Stimulated activated effector memory CD8-positive, alpha-beta T cell treated with anti-CD3 and anti-CD28 coated beads, Interleukin-12 subunit alpha, Interleukin-12 subunit beta, amount 100 ng/mL, for 72 hours (primary cell): ENCODE measurements around the gene IL9R.
A peak's percentile ranks its signal among the peaks of the same experiment; 100 is the strongest.
"Not testable (repeated sequence)": the region's sequence is repeated elsewhere in the genome, so short reads cannot be mapped to it uniquely, and the experiment has no call there.

Source experiments
- ATAC-seq: fragments of 150-1000 bp; cut with Tn5 transposase; 2 replicates; pipeline ENCODE4 v1.10.0; 2021
- DNase-seq, 2 donors: peaks; one replicate each; pipeline ENCODE4 v3.0.0; 2021 to 2022; ENCODE audit warnings: low spot score in 2 of 2
- H3K27ac Mint-ChIP-seq: one replicate; pipeline ENCODE4 v1.8.0; 2022; ENCODE audit warnings: mild to moderate bottlenecking, mixed read lengths
- H3K36me3 Mint-ChIP-seq: one replicate; pipeline ENCODE4 v1.8.0; 2022; ENCODE audit warnings: mild to moderate bottlenecking, mixed read lengths
- H3K4me1 Mint-ChIP-seq: one replicate; pipeline ENCODE4 v1.8.0; 2022; ENCODE audit warnings: mixed read lengths
- H3K4me3 Mint-ChIP-seq: one replicate; pipeline ENCODE4 v1.8.0; 2022; ENCODE audit warnings: mild to moderate bottlenecking, mixed read lengths
- H3K9me3 Mint-ChIP-seq: one replicate; pipeline ENCODE4 v1.8.0; 2022; ENCODE audit warnings: mixed read lengths

IL9R gene

DNA sequence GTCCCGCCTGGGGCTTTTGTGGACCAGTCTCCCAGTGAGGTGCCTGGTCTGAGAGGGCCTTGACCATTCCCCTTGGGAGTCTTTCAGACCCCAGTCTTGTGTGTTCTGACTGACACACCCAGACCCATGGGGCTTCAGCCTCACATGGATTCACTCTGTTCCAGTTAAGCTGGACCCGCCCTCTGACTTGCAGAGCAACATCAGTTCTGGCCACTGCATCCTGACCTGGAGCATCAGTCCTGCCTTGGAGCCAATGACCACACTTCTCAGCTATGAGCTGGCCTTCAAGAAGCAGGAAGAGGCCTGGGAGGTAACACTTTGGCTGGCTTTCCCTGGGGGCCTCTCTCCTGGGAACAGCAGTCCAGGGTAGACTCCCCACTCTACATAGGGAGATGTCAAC is 6.8 kb downstream of the IL9R start:
- DNase-seq (peak in 1 of 2 donors; percentile 48), ATAC-seq (no peak)
- Mint-ChIP-seq H3K4me1 (peaks cover 35% of the 10 kb centered on the region), H3K36me3 (no peaks in the 10 kb centered on the region), H3K9me3 (no peaks in the 10 kb centered on the region), H3K4me3 (no peak overlapping the region), H3K27ac (no peak overlapping the region)

DNA sequence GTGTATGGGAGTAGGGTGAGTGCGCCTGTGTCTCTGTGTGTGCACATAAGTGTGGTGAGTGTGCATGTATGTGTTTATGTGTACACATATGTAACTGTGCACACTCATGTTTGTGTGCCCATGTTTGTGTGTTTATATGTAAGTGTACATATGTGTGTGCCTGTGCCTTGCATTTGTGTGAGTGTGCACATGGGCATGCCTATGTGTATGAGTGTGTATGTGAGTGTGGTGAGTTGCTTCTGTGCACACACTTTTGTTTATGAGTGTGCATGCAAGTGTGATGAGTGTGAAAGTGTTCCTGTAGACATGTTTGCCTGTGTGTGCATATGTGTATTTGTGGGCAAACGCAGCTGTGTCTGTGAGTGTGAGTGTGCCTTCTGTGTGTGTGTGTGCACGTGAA is 7.2 kb downstream of the IL9R start:
- ATAC-seq (no peak), DNase-seq (peak in 1 of 2 donors; percentile 40)
- Mint-ChIP-seq H3K27ac (no peak overlapping the region), H3K4me1 (peaks cover 32% of the 10 kb centered on the region), H3K4me3 (no peak overlapping the region), H3K9me3 (no peaks in the 10 kb centered on the region), H3K36me3 (no peaks in the 10 kb centered on the region)

DNA sequence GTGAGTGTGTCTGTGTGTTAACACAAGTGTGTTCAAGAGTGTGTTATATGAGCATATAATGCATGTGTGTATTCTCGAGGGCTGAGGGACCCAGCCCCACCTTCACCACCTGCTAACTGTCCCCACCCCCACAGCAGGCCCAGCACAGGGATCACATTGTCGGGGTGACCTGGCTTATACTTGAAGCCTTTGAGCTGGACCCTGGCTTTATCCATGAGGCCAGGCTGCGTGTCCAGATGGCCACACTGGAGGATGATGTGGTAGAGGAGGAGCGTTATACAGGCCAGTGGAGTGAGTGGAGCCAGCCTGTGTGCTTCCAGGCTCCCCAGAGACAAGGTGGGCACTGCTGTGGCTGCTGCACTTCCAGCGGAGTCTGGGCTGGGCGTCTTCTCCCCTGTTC is 7.6 kb downstream of the IL9R start:
- ATAC-seq: no peak
- H3K4me3 Mint-ChIP-seq: no peak overlapping the region
- no peaks in the 10 kb centered on the region for H3K36me3 Mint-ChIP-seq
- no peak overlapping the region for H3K27ac Mint-ChIP-seq
- peaks cover 28% of the 10 kb centered on the region for H3K4me1 Mint-ChIP-seq
- no peak for DNase-seq
- no peaks in the 10 kb centered on the region for H3K9me3 Mint-ChIP-seq

DNA sequence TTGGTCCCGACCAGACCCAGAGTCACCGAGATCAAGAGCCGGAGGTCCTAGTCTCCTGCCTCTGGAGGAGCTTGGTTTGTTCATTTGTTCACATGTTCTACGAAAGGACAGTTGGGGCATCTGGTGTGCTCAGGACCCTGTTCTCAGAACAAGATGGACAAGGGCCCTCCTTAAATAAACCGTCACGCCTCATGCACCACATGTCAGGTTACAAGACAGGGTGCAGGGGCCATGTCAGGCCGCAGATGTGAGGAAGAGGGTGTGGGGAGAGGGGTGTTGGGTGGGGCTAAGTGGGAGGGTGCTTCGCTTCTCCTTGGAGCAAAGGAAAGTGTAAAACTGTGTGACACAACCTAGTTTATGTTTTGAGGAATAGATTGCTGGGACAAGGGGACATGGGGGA is 9.0 kb downstream of the IL9R start:
- not testable (repeated sequence) for ATAC-seq, H3K9me3 Mint-ChIP-seq, H3K27ac Mint-ChIP-seq, H3K4me3 Mint-ChIP-seq, H3K36me3 Mint-ChIP-seq
- peaks cover 20% of the 10 kb centered on the region for H3K4me1 Mint-ChIP-seq
- peak in 1 of 2 donors; percentile 41 for DNase-seq

- peak in 1 of 2 donors; percentile 41 for DNase-seq
- H3K36me3 Mint-ChIP-seq, H3K27ac Mint-ChIP-seq, H3K4me3 Mint-ChIP-seq, H3K9me3 Mint-ChIP-seq, ATAC-seq: not testable (repeated sequence)
- H3K4me1 Mint-ChIP-seq: peaks cover 12% of the 10 kb centered on the region
Measured at GRCh38 chrX:156008379-156008778, 10.9 kb downstream of the IL9R start.

DNA sequence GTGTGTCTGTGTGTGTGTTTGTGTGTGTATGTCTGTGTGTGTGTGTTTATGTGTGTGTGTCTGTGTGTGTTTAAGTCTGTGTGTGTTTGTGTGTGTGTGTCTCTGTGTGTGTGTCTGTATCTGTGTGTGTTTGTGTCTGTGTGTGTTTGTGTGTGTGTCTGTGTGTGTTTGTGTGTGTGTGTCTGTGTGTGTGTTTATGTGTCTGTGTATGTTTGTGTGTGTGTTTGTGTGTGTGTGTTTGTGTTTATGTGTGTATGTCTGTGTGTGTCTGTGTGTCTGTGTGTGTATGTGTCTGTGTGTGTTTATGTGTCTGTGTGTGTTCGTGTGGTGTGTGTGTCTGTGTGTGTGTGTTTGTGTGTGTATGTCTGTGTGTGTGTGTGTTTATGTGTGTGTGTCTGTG is 11.4 kb downstream of the IL9R start:
- no peak overlapping the region for H3K4me3 Mint-ChIP-seq
- H3K36me3 Mint-ChIP-seq: no peaks in the 10 kb centered on the region
- ATAC-seq (no peak), DNase-seq (peak in 1 of 2 donors; percentile 39)
- H3K9me3 Mint-ChIP-seq: no peaks in the 10 kb centered on the region
- peaks cover 7% of the 10 kb centered on the region for H3K4me1 Mint-ChIP-seq
- H3K27ac Mint-ChIP-seq: no peak overlapping the region

- H3K36me3 Mint-ChIP-seq: not testable (repeated sequence)
- peak in 1 of 2 donors; percentile 23 for DNase-seq
Measured at GRCh38 chrX:156009691-156010090, 12.2 kb downstream of the IL9R start.

DNA sequence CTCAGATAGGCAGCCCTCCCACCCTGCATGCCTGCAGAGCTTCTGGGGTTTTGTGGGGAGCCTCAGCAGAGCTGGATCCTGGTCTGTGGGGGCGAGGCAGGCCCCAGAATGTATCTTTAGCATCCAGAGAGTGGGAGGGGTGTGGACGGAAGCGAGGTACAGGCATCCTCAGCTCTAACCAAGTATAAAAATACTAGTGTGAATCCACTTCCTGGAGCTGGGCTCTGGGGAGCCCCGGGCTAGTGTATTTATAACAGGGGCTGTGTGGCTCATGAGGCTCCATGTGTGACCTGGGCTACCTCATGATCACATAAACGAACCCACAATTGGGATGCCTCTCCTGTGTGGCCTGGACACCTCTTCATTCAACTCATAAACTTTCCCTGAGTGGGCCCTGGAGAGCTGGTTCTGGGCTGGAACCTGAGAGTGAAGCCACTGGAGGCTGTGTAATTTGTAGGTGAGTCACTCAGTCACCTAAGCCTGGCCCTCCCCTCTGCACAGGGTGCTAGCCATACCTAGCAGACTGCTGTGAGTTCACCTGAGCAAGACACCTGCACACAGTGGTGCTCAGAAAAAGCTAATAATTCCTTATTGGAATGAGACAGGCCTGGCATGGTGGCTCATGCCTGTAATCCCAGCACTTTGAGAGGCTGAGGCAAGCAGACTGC is 15.9 kb downstream of the IL9R start:
- not testable (repeated sequence) for DNase-seq, H3K9me3 Mint-ChIP-seq, H3K4me1 Mint-ChIP-seq, H3K27ac Mint-ChIP-seq, H3K4me3 Mint-ChIP-seq, H3K36me3 Mint-ChIP-seq
- peak; percentile 83 for ATAC-seq

More at GRCh38 chrX:156009691-156010090, 12.2 kb downstream of the IL9R start:
- ATAC-seq, H3K9me3 Mint-ChIP-seq, H3K4me3 Mint-ChIP-seq, H3K4me1 Mint-ChIP-seq, H3K27ac Mint-ChIP-seq: not testable (repeated sequence)

DNA sequence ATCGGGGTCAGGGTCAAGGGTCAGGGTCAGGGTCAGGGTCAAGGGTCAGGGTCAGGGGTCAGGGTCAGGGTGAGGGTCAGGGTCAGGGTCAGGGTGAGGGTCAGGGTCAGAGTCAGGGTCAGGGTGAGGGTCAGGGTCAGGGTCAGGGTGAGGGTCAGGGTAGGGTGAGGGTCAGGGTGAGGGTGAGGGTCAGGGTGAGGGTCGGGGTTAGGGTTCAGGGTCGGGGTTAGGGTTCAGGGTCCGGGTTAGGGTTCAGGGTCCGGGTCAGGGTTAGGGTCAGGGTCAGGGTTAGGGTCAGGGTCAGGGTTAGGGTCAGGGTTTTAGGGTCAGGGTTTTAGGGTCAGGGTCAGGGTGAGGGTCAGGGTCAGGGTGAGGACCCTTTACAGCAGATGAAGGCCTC is 22.4 kb downstream of the IL9R start:
- H3K27ac Mint-ChIP-seq, H3K9me3 Mint-ChIP-seq, H3K4me1 Mint-ChIP-seq, ATAC-seq, H3K36me3 Mint-ChIP-seq, H3K4me3 Mint-ChIP-seq: not testable (repeated sequence)
- peak in 1 of 2 donors; percentile 3 for DNase-seq

- not testable (repeated sequence) for H3K4me1 Mint-ChIP-seq, H3K9me3 Mint-ChIP-seq
Measured at GRCh38 chrX:156023002-156023401, 25.5 kb downstream of the IL9R start.

DNA sequence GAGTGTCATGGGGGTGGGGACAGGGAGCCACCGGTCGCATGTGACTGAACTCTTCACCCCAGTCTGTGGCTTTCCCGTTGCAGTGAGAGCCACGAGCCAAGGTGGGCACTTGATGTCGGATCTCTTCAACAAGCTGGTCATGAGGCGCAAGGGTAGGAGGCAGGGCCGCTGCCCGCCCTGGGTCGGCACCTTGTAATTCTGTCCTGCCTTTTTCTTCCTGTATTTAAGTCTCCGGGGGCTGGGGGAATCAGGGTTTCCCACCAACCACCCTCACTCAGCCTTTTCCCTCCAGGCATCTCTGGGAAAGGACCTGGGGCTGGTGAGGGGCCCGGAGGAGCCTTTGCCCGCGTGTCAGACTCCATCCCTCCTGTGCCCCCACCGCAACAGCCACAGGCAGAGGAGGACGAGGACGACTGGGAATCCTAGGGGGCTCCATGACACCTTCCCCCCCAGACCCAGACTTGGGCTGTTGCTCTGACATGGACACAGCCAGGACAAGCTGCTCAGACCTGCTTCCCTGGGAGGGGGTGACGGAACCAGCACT is 27.5 kb downstream of the IL9R start:
- DNase-seq: peak in 1 of 2 donors; percentile 54
- not testable (repeated sequence) for ATAC-seq, H3K9me3 Mint-ChIP-seq, H3K4me1 Mint-ChIP-seq, H3K36me3 Mint-ChIP-seq, H3K4me3 Mint-ChIP-seq, H3K27ac Mint-ChIP-seq

More at GRCh38 chrX:156023002-156023401, 25.5 kb downstream of the IL9R start:
- ATAC-seq, H3K4me3 Mint-ChIP-seq, H3K27ac Mint-ChIP-seq, H3K36me3 Mint-ChIP-seq: not testable (repeated sequence)
- peak in 1 of 2 donors; percentile 47 for DNase-seq

GRCh38 chrX:156028653-156029237 is 31.2 kb downstream of the IL9R start:
- not testable (repeated sequence) for H3K9me3 Mint-ChIP-seq, H3K4me3 Mint-ChIP-seq, H3K27ac Mint-ChIP-seq, H3K36me3 Mint-ChIP-seq, H3K4me1 Mint-ChIP-seq, DNase-seq, ATAC-seq

DNA sequence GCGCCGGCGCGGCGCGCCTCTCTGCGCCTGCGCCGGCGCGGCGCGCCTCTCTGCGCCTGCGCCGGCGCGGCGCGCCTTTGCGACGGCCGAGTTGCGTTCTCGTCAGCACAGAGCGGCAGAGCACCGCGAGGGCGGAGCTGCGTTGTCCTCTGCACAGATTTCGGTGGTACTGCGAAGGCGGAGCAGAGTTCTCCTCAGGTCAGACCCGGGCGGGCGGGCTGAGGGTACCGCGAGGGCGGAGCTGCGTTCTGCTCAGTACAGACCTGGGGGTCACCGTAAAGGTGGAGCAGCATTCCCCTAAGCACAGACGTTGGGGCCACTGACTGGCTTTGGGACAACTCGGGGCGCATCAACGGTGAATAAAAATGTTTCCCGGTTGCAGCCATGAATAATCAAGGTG is 31.8 kb downstream of the IL9R start:
- ATAC-seq, H3K4me1 Mint-ChIP-seq, H3K27ac Mint-ChIP-seq, H3K36me3 Mint-ChIP-seq, H3K4me3 Mint-ChIP-seq, H3K9me3 Mint-ChIP-seq: not testable (repeated sequence)
- DNase-seq: peak in 1 of 2 donors; percentile 55

- ATAC-seq, H3K27ac Mint-ChIP-seq, H3K9me3 Mint-ChIP-seq, H3K36me3 Mint-ChIP-seq, H3K4me1 Mint-ChIP-seq, H3K4me3 Mint-ChIP-seq: not testable (repeated sequence)
- peak in 1 of 2 donors; percentile 18 for DNase-seq
Measured at GRCh38 chrX:156029707-156030442, 32.4 kb downstream of the IL9R start.

DNA sequence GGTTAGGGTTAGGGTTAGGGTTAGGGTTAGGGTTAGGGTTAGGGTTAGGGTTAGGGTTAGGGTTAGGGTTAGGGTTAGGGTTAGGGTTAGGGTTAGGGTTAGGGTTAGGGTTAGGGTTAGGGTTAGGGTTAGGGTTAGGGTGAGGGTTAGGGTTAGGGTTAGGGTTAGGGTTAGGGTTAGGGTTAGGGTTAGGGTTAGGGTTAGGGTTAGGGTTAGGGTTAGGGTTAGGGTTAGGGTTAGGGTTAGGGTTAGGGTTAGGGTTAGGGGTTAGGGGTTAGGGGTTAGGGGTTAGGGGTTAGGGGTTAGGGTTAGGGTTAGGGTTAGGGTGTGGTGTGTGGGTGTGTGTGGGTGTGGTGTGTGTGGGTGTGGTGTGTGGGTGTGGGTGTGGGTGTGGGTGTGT is 33.0 kb downstream of the IL9R start:
- not testable (repeated sequence) for H3K9me3 Mint-ChIP-seq, H3K4me3 Mint-ChIP-seq, H3K27ac Mint-ChIP-seq, ATAC-seq, H3K4me1 Mint-ChIP-seq, H3K36me3 Mint-ChIP-seq
- DNase-seq: peak in 1 of 2 donors; percentile 85
